Iris pigment epithelial cell (primary cell): ENCODE results near the gene KRTAP9-1.
"Not testable (repeated sequence)": the region's sequence is repeated elsewhere in the genome, so short reads cannot be mapped to it uniquely, and the experiment has no call there.

ENCODE experiments used
- DNase-seq: peaks from one replicate; pipeline ENCODE4 v3.0.0-alpha.2; 2011; ENCODE audit warnings: low read depth

KRTAP9-1 gene

GRCh38 chr17:41189837-41190318 is at the start of gene KRTAP9-1:
TSS of gene KRTAP9-1 (plus strand) at chr17:41189887. CDS start at chr17:41189887, 0 bp downstream.
- DNase-seq: not testable (repeated sequence)

GRCh38 chr17:41140360-41141131 is 49.1 kb upstream of the KRTAP9-1 start, which contains the start of gene KRTAP4-6:
TSS of gene KRTAP4-6 (minus strand) at chr17:41140544. CDS start at chr17:41140487, 57 bp downstream.
- DNase-seq: peak; percentile 93

- DNase-seq: no peak
These were observed 48.3 kb upstream of the KRTAP9-1 start for GRCh38 chr17:41141361-41141760.

- no peak for DNase-seq
These were observed 44.8 kb upstream of the KRTAP9-1 start for GRCh38 chr17:41144846-41145245.

GRCh38 chr17:41145261-41145660 is 44.4 kb upstream of the KRTAP9-1 start:
- no peak for DNase-seq

- DNase-seq: no peak
These were observed 42.0 kb upstream of the KRTAP9-1 start for GRCh38 chr17:41147531-41148204.

- DNase-seq: not testable (repeated sequence)
These were observed 40.6 kb upstream of the KRTAP9-1 start for GRCh38 chr17:41148971-41149651.

GRCh38 chr17:41149652-41149985 is 40.1 kb upstream of the KRTAP9-1 start, which contains the start of gene KRTAP4-5:
TSS of gene KRTAP4-5 (minus strand) at chr17:41149825. CDS start at chr17:41149767, 58 bp downstream.
- no peak for DNase-seq

- no peak for DNase-seq
These were observed 39.7 kb upstream of the KRTAP9-1 start for GRCh38 chr17:41150026-41150425.

- no peak for DNase-seq
These were observed 38.2 kb upstream of the KRTAP9-1 start for GRCh38 chr17:41151525-41151924.

GRCh38 chr17:41153856-41154255 is 35.8 kb upstream of the KRTAP9-1 start:
- no peak for DNase-seq

- not testable (repeated sequence) for DNase-seq
These were observed 29.5 kb upstream of the KRTAP9-1 start for GRCh38 chr17:41160190-41160589.

- no peak for DNase-seq
These were observed 29.0 kb upstream of the KRTAP9-1 start, which contains the start of gene KRTAP4-4 for GRCh38 chr17:41160648-41161047. TSS of gene KRTAP4-4 (minus strand) at chr17:41160748. CDS start at chr17:41160691, 57 bp downstream.

- DNase-seq: peak; percentile 37
These were observed 25.9 kb upstream of the KRTAP9-1 start for GRCh38 chr17:41163828-41164227.

GRCh38 chr17:41167561-41167960 is 22.1 kb upstream of the KRTAP9-1 start:
- DNase-seq: no peak

- no peak for DNase-seq
These were observed 21.6 kb upstream of the KRTAP9-1 start, which contains the start of gene KRTAP4-3 for GRCh38 chr17:41168121-41168520. TSS of gene KRTAP4-3 (minus strand) at chr17:41168221. CDS start at chr17:41168172, 49 bp downstream.

GRCh38 chr17:41171886-41172285 is 17.8 kb upstream of the KRTAP9-1 start:
- no peak for DNase-seq

GRCh38 chr17:41176744-41177387 is 12.8 kb upstream of the KRTAP9-1 start:
- no peak for DNase-seq

- DNase-seq: no peak
These were observed 11.9 kb upstream of the KRTAP9-1 start, which contains the start of gene KRTAP4-2 for GRCh38 chr17:41177727-41178271. TSS of gene KRTAP4-2 (minus strand) at chr17:41178221. CDS start at chr17:41178164, 57 bp downstream.

GRCh38 chr17:41178341-41178740 is 11.3 kb upstream of the KRTAP9-1 start:
- peak; percentile 55 for DNase-seq
